ENCODE measurements around the gene RABGAP1.

Gene RABGAP1

DNA sequence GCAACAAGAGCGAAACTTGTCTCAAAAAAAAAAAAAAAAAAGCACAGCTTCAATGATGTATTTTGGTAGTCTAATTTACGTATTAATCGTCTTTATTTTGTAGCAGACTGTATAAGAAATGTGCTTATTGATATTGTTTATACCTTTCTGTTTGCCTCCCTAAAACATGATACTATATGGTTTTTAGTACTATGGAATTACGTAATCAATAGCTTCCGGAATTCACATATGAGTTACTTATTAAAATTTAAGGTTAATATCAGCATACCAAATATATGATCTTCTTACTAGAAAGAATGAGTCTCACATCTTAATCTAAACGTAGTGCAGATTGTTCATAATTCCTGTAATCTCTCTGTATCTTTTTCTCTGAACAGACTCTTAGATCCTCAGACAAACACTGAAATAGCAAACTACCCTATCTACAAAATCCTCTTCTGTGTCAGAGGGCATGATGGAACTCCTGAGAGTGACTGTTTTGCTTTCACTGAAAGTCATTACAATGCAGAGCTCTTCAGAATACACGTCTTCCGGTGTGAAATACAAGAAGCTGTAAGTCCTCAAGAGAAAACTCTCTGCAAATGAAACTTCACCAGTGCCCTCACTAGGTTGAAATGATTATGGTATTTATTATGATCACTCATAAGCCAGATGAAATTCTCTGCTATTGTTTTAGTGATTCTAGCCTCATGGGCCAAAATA is 48.3 kb downstream of the RABGAP1 start:
- H4K8ac ChIP-seq (ENCODE audit: low read length) = no peak overlapping the region
- 83% methylated on average over 3 of the region's 8 CpGs for WGBS

DNA sequence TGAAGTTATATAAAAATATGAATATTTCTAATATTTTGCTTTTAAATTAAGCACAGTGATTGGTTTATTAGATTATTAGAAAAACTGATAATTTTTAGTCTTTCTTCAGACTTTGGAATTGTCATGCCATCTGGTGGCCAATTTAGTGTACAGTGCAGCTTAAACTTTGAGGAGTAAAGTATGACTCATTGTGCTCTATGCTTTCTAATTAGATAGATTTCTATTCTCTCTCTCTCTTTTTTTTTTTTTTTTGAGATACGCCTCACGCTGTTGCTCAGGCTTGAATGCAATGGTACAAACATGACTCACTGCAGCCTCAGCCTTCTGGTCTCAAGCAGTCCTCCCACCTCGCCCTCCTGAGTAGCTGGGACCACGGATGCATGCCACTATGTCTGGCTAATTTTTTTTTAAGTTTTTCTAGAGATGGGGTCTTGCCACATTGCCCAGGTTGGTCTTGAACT is 50.6 kb downstream of the RABGAP1 start:
- Histone ChIP-seq H3K27me3 (ENCODE audit: control insufficient read depth in 1 of 2, insufficient read depth in 1 of 2, low read length in 2 of 2) (no peaks in the 10 kb centered on the region), H3K23ac (ENCODE audit: low read length in 2 of 2) (no peak overlapping the region)

More for the DNA sequence above, 48.3 kb downstream of the RABGAP1 start:
- no peak overlapping the region for H3K14ac ChIP-seq (ENCODE audit: low read length in 2 of 2)
- no peak overlapping the region for H2BK12ac ChIP-seq (ENCODE audit: low read length in 2 of 2)
- H3K9ac ChIP-seq (ENCODE audit: low read length) = peak overlapping the region; percentile 48
- peaks cover 15 to 62% of the 10 kb centered on the region in 2 experiments for H3K36me3 ChIP-seq (ENCODE audit: control insufficient read depth in 1 of 2, insufficient read depth in 2 of 2, low read depth in 1 of 2, low read length in 2 of 2)
- no peak overlapping the region for H3K23ac ChIP-seq (ENCODE audit: low read length in 2 of 2)
- no peak for DNase-seq
- H3K18ac ChIP-seq (ENCODE audit: low read depth in 1 of 2, low read length in 2 of 2) = no peak overlapping the region
- peaks cover 11% of the 10 kb centered on the region for H3K79me1 ChIP-seq (replicated peaks; ENCODE audit: low read length, poor library complexity, severe bottlenecking)
- H3K4me2 ChIP-seq (ENCODE audit: low read length, poor library complexity, severe bottlenecking) = no peak overlapping the region
- H2BK5ac ChIP-seq (ENCODE audit: low read depth, low read length, poor library complexity, severe bottlenecking) = no peak overlapping the region
- no peak overlapping the region for H2AFZ ChIP-seq (ENCODE audit: low read depth, low read length)
- no peak overlapping the region for H4K91ac ChIP-seq (ENCODE audit: low read length)
- no peak overlapping the region for H3K4me3 ChIP-seq (ENCODE audit: insufficient read depth in 1 of 2, low read depth in 1 of 2, low read length in 2 of 2)
- no peak overlapping the region for H3K4ac ChIP-seq (ENCODE audit: low read depth in 1 of 2, low read length in 2 of 2)
- H3K27me3 ChIP-seq (ENCODE audit: control insufficient read depth in 1 of 2, insufficient read depth in 1 of 2, low read length in 2 of 2) = no peaks in the 10 kb centered on the region
- H3K4me1 ChIP-seq (ENCODE audit: control insufficient read depth, insufficient read depth, low read depth, low read length) = peaks cover 2% of the 10 kb centered on the region
- H2BK120ac ChIP-seq (ENCODE audit: low read depth, low read length) = no peak overlapping the region
- no peak overlapping the region for H2AK5ac ChIP-seq (ENCODE audit: low read length, severe bottlenecking)
- no peak overlapping the region for H3K27ac ChIP-seq (ENCODE audit: low read length, poor library complexity, severe bottlenecking)
- H3K9me3 ChIP-seq (ENCODE audit: control insufficient read depth, low read length) = no peaks in the 10 kb centered on the region
- no peak overlapping the region for H2BK15ac ChIP-seq (ENCODE audit: low read depth, poor library complexity, severe bottlenecking)

DNA sequence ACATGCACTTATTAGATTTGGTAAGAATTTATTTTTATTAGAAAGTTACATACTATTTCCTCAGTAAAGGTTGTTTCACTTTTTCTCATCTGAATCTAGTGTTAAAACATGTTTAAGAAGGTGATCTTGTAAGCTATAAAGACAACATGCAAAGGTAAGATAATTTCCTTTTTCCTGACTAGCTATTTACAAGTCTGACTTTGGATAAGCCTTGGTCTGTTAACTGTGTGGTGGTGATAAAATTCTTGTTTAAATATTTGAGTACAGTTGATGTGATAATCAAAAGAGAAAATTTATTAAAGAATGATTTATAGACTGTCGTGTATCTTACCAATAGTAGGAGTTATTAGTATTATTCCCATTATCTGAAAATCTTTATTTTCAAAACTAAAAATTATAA is 55.8 kb downstream of the RABGAP1 start:
- H3K4me2 ChIP-seq (ENCODE audit: low read length, poor library complexity, severe bottlenecking) = no peak overlapping the region
- no CpG with 5 or more reads among the region's 1 CpG for WGBS
- H2BK120ac ChIP-seq (ENCODE audit: low read depth, low read length) = no peak overlapping the region

More for the DNA sequence above, 50.6 kb downstream of the RABGAP1 start:
- Histone ChIP-seq H2AFZ (ENCODE audit: low read depth, low read length) (no peak overlapping the region), H3K4ac (ENCODE audit: low read depth in 1 of 2, low read length in 2 of 2) (no peak overlapping the region), H3K27ac (ENCODE audit: low read length, poor library complexity, severe bottlenecking) (peak overlapping the region; percentile 47), H2BK120ac (ENCODE audit: low read depth, low read length) (no peak overlapping the region), H3K9me3 (ENCODE audit: control insufficient read depth, low read length) (no peaks in the 10 kb centered on the region), H2BK15ac (ENCODE audit: low read depth, poor library complexity, severe bottlenecking) (no peak overlapping the region), H3K4me1 (ENCODE audit: control insufficient read depth, insufficient read depth, low read depth, low read length) (peaks cover 2% of the 10 kb centered on the region), H3K14ac (ENCODE audit: low read length in 2 of 2) (no peak overlapping the region), H3K9ac (ENCODE audit: low read length) (peak overlapping the region; percentile 44), H3K36me3 (ENCODE audit: control insufficient read depth in 1 of 2, insufficient read depth in 2 of 2, low read depth in 1 of 2, low read length in 2 of 2) (peaks cover 9 to 59% of the 10 kb centered on the region in 2 experiments), H3K4me3 (ENCODE audit: insufficient read depth in 1 of 2, low read depth in 1 of 2, low read length in 2 of 2) (no peak overlapping the region), H4K91ac (ENCODE audit: low read length) (no peak overlapping the region), H2AK5ac (ENCODE audit: low read length, severe bottlenecking) (peak overlapping the region; percentile 48), H3K18ac (ENCODE audit: low read depth in 1 of 2, low read length in 2 of 2) (no peak overlapping the region), H4K8ac (ENCODE audit: low read length) (no peak overlapping the region), H2BK5ac (ENCODE audit: low read depth, low read length, poor library complexity, severe bottlenecking) (no peak overlapping the region), H2BK12ac (ENCODE audit: low read length in 2 of 2) (no peak overlapping the region), H3K4me2 (ENCODE audit: low read length, poor library complexity, severe bottlenecking) (no peak overlapping the region), H3K79me1 (replicated peaks; ENCODE audit: low read length, poor library complexity, severe bottlenecking) (peaks cover 9% of the 10 kb centered on the region)
- WGBS = 33% methylated on average over 4 of the region's 4 CpGs
- peak; percentile 92 for DNase-seq

DNA sequence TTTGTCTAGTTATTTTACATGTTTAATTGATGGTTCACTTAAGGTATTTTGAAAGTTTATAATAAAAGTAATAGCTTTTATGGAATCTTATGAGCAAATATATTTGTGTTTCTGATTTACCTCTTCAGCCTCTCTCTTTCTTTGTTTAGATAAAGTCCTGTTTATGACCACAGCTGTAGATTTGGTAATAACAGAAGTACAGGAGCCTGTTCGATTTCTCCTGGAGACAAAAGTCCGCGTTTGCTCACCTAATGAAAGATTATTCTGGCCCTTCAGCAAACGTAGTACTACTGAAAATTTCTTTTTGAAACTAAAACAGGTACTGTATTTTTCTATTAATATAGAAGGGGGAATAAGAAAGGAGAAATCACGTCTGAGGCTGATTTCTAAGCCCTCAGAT is 57.6 kb downstream of the RABGAP1 start:
- no peak overlapping the region for H3K18ac ChIP-seq (ENCODE audit: low read depth in 1 of 2, low read length in 2 of 2)
- H2AK5ac ChIP-seq (ENCODE audit: low read length, severe bottlenecking) = no peak overlapping the region
- H2BK15ac ChIP-seq (ENCODE audit: low read depth, poor library complexity, severe bottlenecking) = no peak overlapping the region
- no peaks in the 10 kb centered on the region for H3K4me1 ChIP-seq (ENCODE audit: control insufficient read depth, insufficient read depth, low read depth, low read length)
- peaks cover 0 to 69% of the 10 kb centered on the region in 2 experiments for H3K36me3 ChIP-seq (ENCODE audit: control insufficient read depth in 1 of 2, insufficient read depth in 2 of 2, low read depth in 1 of 2, low read length in 2 of 2)
- H3K79me1 ChIP-seq (replicated peaks; ENCODE audit: low read length, poor library complexity, severe bottlenecking) = peaks cover 4% of the 10 kb centered on the region
- no peak overlapping the region for H3K4me3 ChIP-seq (ENCODE audit: insufficient read depth in 1 of 2, low read depth in 1 of 2, low read length in 2 of 2)
- H4K91ac ChIP-seq (ENCODE audit: low read length) = no peak overlapping the region
- H2BK5ac ChIP-seq (ENCODE audit: low read depth, low read length, poor library complexity, severe bottlenecking) = no peak overlapping the region
- no peak overlapping the region for H3K4ac ChIP-seq (ENCODE audit: low read depth in 1 of 2, low read length in 2 of 2)
- H4K8ac ChIP-seq (ENCODE audit: low read length) = no peak overlapping the region
- H3K9me3 ChIP-seq (ENCODE audit: control insufficient read depth, low read length) = no peaks in the 10 kb centered on the region
- H3K14ac ChIP-seq (ENCODE audit: low read length in 2 of 2) = no peak overlapping the region
- H2BK120ac ChIP-seq (ENCODE audit: low read depth, low read length) = no peak overlapping the region
- H3K4me2 ChIP-seq (ENCODE audit: low read length, poor library complexity, severe bottlenecking) = no peak overlapping the region
- no peak overlapping the region for H3K9ac ChIP-seq (ENCODE audit: low read length)
- no peak for DNase-seq
- 100% methylated on average over 1 of the region's 5 CpGs for WGBS
- H3K23ac ChIP-seq (ENCODE audit: low read length in 2 of 2) = no peak overlapping the region
- H2BK12ac ChIP-seq (ENCODE audit: low read length in 2 of 2) = no peak overlapping the region
- H3K27me3 ChIP-seq (ENCODE audit: control insufficient read depth in 1 of 2, insufficient read depth in 1 of 2, low read length in 2 of 2) = no peaks in the 10 kb centered on the region
- H2AFZ ChIP-seq (ENCODE audit: low read depth, low read length) = no peak overlapping the region
- no peak overlapping the region for H3K27ac ChIP-seq (ENCODE audit: low read length, poor library complexity, severe bottlenecking)

More for the DNA sequence above, 55.8 kb downstream of the RABGAP1 start:
- no peak overlapping the region for H2BK15ac ChIP-seq (ENCODE audit: low read depth, poor library complexity, severe bottlenecking)
- no peak overlapping the region for H4K8ac ChIP-seq (ENCODE audit: low read length)
- no peak for DNase-seq
- H2BK5ac ChIP-seq (ENCODE audit: low read depth, low read length, poor library complexity, severe bottlenecking) = no peak overlapping the region
- H2AK5ac ChIP-seq (ENCODE audit: low read length, severe bottlenecking) = no peak overlapping the region
- H3K79me1 ChIP-seq (replicated peaks; ENCODE audit: low read length, poor library complexity, severe bottlenecking) = peaks cover 4% of the 10 kb centered on the region
- no peak overlapping the region for H2BK12ac ChIP-seq (ENCODE audit: low read length in 2 of 2)
- H3K27me3 ChIP-seq (ENCODE audit: control insufficient read depth in 1 of 2, insufficient read depth in 1 of 2, low read length in 2 of 2) = no peaks in the 10 kb centered on the region
- H3K18ac ChIP-seq (ENCODE audit: low read depth in 1 of 2, low read length in 2 of 2) = no peak overlapping the region
- no peak overlapping the region for H3K9ac ChIP-seq (ENCODE audit: low read length)
- H3K9me3 ChIP-seq (ENCODE audit: control insufficient read depth, low read length) = no peaks in the 10 kb centered on the region
- H3K4me1 ChIP-seq (ENCODE audit: control insufficient read depth, insufficient read depth, low read depth, low read length) = no peaks in the 10 kb centered on the region
- no peak overlapping the region for H2AFZ ChIP-seq (ENCODE audit: low read depth, low read length)
- H3K23ac ChIP-seq (ENCODE audit: low read length in 2 of 2) = no peak overlapping the region
- no peak overlapping the region for H3K4ac ChIP-seq (ENCODE audit: low read depth in 1 of 2, low read length in 2 of 2)
- H3K36me3 ChIP-seq (ENCODE audit: control insufficient read depth in 1 of 2, insufficient read depth in 2 of 2, low read depth in 1 of 2, low read length in 2 of 2) = peaks cover 0 to 67% of the 10 kb centered on the region in 2 experiments
- no peak overlapping the region for H3K27ac ChIP-seq (ENCODE audit: low read length, poor library complexity, severe bottlenecking)
- no peak overlapping the region for H4K91ac ChIP-seq (ENCODE audit: low read length)
- no peak overlapping the region for H3K14ac ChIP-seq (ENCODE audit: low read length in 2 of 2)
- no peak overlapping the region for H3K4me3 ChIP-seq (ENCODE audit: insufficient read depth in 1 of 2, low read depth in 1 of 2, low read length in 2 of 2)

Measured in mesenchymal stem cell (in vitro differentiated cells and primary cell).